Body of pancreas (tissue), 4 donors: ENCODE results near the gene OOEP. TPM values are rescaled to one million over a fixed set of nuclear protein-coding genes. Genes with fewer than 3 reads are reported as not detected.

Experiments
- ATAC-seq: fragments of 150-250 bp; one replicate; pipeline ENCODE4 v1.9.1; 2016
- DNase-seq, 4 donors: peaks; one replicate each; pipeline ENCODE4 v3.0.0-alpha.2; 2019
- H3K27ac ChIP-seq, 4 donors: fragments of 200-600 bp; sonication (generic); 1 replicate in 3 of 4; 2 replicates in 1 of 4; pipeline versions ENCODE4 v1.5.1 to v1.6.1; 2016 to 2019; ENCODE audit warnings: mild to moderate bottlenecking in 1 of 4, mixed read lengths in 1 of 4, moderate library complexity in 1 of 4
- H3K27me3 ChIP-seq, 2 donors: fragments of 200-600 bp; sonication (generic); one replicate each; pipeline ENCODE4 v1.6.0; 2016; ENCODE audit warnings: mild to moderate bottlenecking in 1 of 2
- H3K36me3 ChIP-seq, 2 donors: fragments of 200-600 bp; sonication (generic); replicated peaks in 1 of 2; 2 replicates each; pipeline ENCODE4 v1.5.1; 2016; ENCODE audit warnings: low read depth in 2 of 2; ENCODE audit not compliant: insufficient read depth in 1 of 2
- H3K4me1 ChIP-seq: fragments of 200-600 bp; sonication (generic); one replicate; pipeline ENCODE4 v1.6.0; 2016
- H3K4me3 ChIP-seq, 2 donors: fragments of 200-600 bp; sonication (generic); 1 replicate in 1 of 2; 2 replicates in 1 of 2; pipeline ENCODE4 v1.5.1; 2016 to 2019
- H3K9me3 ChIP-seq, 3 donors: fragments of 200-600 bp; sonication (generic); 1 replicate in 2 of 3; 2 replicates in 1 of 3; pipeline ENCODE4 v1.5.1; 2016
- POLR2A ChIP-seq, 3 donors: fragments of 450-650 bp; IDR thresholded peaks; one replicate each; pipeline ENCODE4 v1.6.1; 2016; ENCODE audit warnings: antibody characterized with exemption in 3 of 3, mild to moderate bottlenecking in 2 of 3
- WGBS, 2 donors: methylation state at CpG; one replicate each; pipeline ENCODE4 v1.1.5; 2017; 5-methylcytosine and 5-hydroxymethylcytosine counted together
- intact Hi-C: fragments of 100-400 bp; cut with DNase I; formaldehyde crosslinking; loops from one replicate; pipeline ENCODE4 v1.15.1; 2023
- total RNA-seq, 2 donors: library from RNA; depleted of rRNA; stranded (reverse); fragments of >200 nt; gene quantifications; one replicate each; pipeline ENCODE4 v1.1.0, GENCODE V29; 2016
- TF ChIP-seq, protein P1 (sequence below), 7 experiments: fragments of 450-650 bp in 4 of 7; fragments of 200-600 bp in 3 of 7; sonication (generic) in 3 of 7; IDR thresholded peaks; one replicate each; pipeline ENCODE4 v1.5.1; 2016 to 2019; ENCODE audit warnings: antibody characterized with exemption in 7 of 7

Gene OOEP
- total RNA-seq, 2 donors from 2014 or later = not detected

DNA sequence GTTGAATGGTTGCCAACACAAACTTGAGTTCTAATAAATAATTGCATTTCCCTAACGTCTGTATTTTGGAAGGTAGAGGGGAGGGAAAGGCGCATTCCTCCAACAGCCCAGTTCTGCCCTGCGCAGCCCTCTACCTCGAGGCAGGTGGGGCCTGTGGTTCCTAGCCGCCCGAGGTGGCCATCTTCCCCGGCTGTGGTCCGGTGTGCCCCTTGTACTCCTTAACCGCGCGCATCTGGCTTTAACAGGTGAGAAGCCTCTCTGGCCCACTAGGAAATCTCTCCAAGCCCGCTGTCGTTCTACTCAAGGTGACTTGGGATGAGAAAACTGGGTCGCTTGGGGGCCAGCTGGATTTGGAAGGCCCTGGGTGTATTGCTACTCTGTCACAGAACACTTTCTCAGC lies 5.6 kb downstream of the OOEP start:
- intact Hi-C loops = no loop called here
- no peaks in the 10 kb centered on the region for H3K9me3 ChIP-seq
- WGBS, 2 donors = 75 to 81% methylated on average over 9 to 14 of the region's 14 CpGs
- H3K27me3 ChIP-seq = no peaks in the 10 kb centered on the region
- ATAC-seq (no peak), DNase-seq (no peak)
- H3K4me1 ChIP-seq = no peaks in the 10 kb centered on the region
- no peak for TF ChIP-seq POLR2A (IDR thresholded peaks at IDR 0.05)
- TF ChIP-seq, protein P1, sequence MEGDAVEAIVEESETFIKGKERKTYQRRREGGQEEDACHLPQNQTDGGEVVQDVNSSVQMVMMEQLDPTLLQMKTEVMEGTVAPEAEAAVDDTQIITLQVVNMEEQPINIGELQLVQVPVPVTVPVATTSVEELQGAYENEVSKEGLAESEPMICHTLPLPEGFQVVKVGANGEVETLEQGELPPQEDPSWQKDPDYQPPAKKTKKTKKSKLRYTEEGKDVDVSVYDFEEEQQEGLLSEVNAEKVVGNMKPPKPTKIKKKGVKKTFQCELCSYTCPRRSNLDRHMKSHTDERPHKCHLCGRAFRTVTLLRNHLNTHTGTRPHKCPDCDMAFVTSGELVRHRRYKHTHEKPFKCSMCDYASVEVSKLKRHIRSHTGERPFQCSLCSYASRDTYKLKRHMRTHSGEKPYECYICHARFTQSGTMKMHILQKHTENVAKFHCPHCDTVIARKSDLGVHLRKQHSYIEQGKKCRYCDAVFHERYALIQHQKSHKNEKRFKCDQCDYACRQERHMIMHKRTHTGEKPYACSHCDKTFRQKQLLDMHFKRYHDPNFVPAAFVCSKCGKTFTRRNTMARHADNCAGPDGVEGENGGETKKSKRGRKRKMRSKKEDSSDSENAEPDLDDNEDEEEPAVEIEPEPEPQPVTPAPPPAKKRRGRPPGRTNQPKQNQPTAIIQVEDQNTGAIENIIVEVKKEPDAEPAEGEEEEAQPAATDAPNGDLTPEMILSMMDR (IDR thresholded peaks at IDR 0.05) = no peak
- H3K36me3 ChIP-seq = no peaks in the 10 kb centered on the region
- no peak overlapping the region for H3K27ac ChIP-seq
- no peak overlapping the region for H3K4me3 ChIP-seq

DNA sequence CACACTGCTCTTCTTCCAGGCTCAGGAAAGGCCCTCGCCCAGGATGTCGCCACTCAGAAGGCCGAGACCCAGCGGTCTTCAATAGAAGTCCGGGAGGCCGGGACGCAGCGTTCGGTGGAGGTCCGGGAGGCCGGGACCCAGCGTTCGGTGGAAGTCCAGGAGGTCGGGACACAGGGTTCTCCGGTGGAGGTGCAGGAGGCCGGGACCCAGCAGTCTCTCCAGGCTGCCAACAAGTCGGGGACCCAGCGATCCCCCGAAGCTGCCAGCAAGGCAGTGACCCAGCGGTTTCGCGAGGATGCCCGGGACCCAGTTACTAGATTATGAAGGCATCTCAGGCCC lies 6.2 kb downstream of the OOEP start:
- TF ChIP-seq, protein P1 (IDR thresholded peaks at IDR 0.05) = no peak
- no peak for TF ChIP-seq POLR2A (IDR thresholded peaks at IDR 0.05)
- 91% methylated on average over 20 to 23 of the region's 23 CpGs for WGBS, 2 donors
- Histone ChIP-seq H3K27ac (no peak overlapping the region), H3K4me1 (no peaks in the 10 kb centered on the region), H3K9me3 (no peaks in the 10 kb centered on the region), H3K4me3 (no peak overlapping the region), H3K36me3 (no peaks in the 10 kb centered on the region), H3K27me3 (no peaks in the 10 kb centered on the region)
- ATAC-seq (no peak), DNase-seq (no peak)
- intact Hi-C loops = no loop called here

DNA sequence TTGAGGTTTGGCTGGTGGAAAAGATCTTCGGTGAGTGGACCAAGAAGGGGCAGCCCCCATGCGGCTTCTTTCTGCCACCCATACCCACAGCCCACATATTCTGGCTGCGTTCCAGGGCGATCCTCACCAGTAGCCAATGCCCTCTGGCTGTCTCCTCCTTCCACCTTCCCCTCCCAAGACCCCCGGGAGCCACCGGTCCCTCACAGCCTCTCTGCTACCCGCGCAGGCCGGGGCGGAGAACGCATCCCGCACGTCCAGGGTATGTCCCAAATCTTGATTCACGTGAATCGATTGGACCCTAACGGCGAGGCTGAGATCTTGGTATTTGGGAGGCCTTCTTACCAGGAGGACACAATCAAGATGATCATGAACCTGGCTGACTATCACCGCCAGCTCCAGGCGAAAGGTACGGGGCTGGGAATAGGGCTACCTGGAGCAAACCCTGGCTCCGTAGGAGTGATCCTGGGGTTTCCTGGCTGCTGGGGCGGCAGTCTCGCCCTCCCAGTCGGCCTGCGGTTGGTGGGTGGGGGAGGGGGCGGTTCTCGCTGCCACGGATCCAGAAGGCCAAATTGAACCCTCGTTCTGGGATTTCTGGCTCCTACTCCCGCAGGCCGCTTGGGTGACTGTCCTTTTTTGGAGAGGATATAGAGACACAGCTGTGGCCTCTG lies 6.7 kb downstream of the OOEP start:
- no peaks in the 10 kb centered on the region for H3K4me1 ChIP-seq
- no peak overlapping the region for H3K4me3 ChIP-seq
- intact Hi-C loops = no loop called here
- H3K36me3 ChIP-seq = no peaks in the 10 kb centered on the region
- no peaks in the 10 kb centered on the region for H3K27me3 ChIP-seq
- no peak overlapping the region for H3K27ac ChIP-seq
- 88 to 93% methylated on average over 28 to 29 of the region's 31 CpGs for WGBS, 2 donors
- DNase-seq (no peak), ATAC-seq (no peak)
- TF ChIP-seq, protein P1 (IDR thresholded peaks at IDR 0.05) = no peak
- no peak for TF ChIP-seq POLR2A (IDR thresholded peaks at IDR 0.05)
- H3K9me3 ChIP-seq = no peaks in the 10 kb centered on the region

DNA sequence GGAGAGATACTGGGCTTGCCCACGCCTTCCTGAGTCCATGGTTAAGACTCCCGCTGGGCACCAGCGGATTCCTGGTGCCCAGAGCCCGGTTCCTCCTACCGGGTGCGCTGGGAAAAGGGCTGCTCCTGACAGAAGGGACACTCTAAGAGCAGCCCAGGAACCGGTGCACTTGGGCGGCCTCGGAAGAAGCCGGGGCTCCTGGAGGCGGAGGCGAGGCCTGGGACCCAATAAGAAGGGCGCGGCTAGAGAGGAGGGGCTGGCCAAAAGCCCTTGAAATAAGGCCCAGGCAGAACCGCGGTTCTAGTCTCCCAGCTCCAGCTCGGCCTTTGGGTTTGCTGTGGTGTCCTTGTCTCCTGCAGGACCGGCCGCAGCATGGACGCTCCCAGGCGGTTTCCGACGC lies 7.3 kb downstream of the OOEP start, which contains the start of gene KHDC3L:
Gene KHDC3L, plus strand, starts transcription at position 301 of the 400 bp plus-strand sequence. Its CDS starts 72 bp downstream, at position 373.
- TF ChIP-seq, protein P1 (IDR thresholded peaks at IDR 0.05) = no peak
- TF ChIP-seq POLR2A (IDR thresholded peaks at IDR 0.05) = no peak
- Histone ChIP-seq H3K27ac (no peak within 1 kb of the TSS), H3K36me3 (no peaks in the 10 kb centered on the region), H3K4me1 (no peaks in the 10 kb centered on the region), H3K27me3 (no peaks in the 10 kb centered on the region), H3K4me3 (no peak within 1 kb of the TSS), H3K9me3 (no peaks in the 10 kb centered on the region)
- 83 to 86% methylated on average over 14 to 17 of the region's 23 CpGs for WGBS, 2 donors
- ATAC-seq (no peak), DNase-seq (no peak)
- intact Hi-C loops = no loop called here
